GM10248 (cell line): Measurements from ENCODE around the gene MAP4.

Source experiments
- CTCF ChIA-PET: fragments of 300-600 bp; sonication (Branson Sonifier 250); formaldehyde crosslinking; extraction: SDS; loops from one replicate; lab custom pipeline; 2021; ENCODE audit warnings: antibody characterized with exemption; lab: Yijun Ruan, JAX
- POLR2A ChIA-PET: fragments of 350-650 bp; sonication (Branson Sonifier 250); formaldehyde crosslinking; extraction: SDS; loops from one replicate; lab custom pipeline; 2020; ENCODE audit warnings: antibody characterized with exemption; lab: Yijun Ruan, JAX
- DNase-seq: peaks from one replicate; pipeline ENCODE4 v3.0.0; 2012; ENCODE audit errors: extremely low spot score
- TF ChIP-seq, protein P1 (sequence below): IDR thresholded peaks from 2 replicates; pipeline ENCODE4 v1.5.1; 2012; ENCODE audit warnings: mild to moderate bottlenecking, low read depth; ENCODE audit errors: extremely low read depth, missing control alignments, control extremely low read depth

MAP4 gene

DNA sequence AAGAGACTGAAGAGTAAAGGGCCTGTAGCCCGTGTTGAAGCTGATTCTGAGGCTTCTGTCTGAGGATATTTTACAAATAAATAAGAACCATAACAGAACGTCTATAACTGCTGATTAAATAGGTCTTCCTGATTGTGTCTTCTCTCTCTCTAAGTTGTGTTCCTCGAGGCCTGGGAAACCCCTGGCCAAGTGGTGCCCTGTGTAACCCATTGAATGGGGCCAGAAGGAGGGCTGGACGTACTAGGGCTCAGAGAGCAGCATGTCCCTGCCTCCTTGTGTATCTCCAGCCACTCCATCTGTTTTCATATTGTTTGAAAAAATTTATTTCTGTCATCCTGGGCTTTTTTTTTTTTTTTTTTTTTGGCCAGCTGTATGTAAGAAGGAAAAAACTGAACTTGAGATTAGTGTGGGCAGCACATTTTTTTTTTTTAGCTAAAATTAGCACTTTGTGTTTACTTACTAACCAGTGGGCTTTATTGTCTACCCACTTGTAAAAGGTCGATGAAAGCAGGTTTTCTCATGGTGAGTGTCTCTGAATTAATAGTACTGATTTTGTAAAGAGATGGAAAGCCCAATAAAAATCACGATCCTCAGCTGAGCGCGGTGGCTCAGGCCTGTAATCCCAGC, 202.6 kb downstream of the MAP4 start:
- DNase-seq: no peak
- TF ChIP-seq, protein P1, sequence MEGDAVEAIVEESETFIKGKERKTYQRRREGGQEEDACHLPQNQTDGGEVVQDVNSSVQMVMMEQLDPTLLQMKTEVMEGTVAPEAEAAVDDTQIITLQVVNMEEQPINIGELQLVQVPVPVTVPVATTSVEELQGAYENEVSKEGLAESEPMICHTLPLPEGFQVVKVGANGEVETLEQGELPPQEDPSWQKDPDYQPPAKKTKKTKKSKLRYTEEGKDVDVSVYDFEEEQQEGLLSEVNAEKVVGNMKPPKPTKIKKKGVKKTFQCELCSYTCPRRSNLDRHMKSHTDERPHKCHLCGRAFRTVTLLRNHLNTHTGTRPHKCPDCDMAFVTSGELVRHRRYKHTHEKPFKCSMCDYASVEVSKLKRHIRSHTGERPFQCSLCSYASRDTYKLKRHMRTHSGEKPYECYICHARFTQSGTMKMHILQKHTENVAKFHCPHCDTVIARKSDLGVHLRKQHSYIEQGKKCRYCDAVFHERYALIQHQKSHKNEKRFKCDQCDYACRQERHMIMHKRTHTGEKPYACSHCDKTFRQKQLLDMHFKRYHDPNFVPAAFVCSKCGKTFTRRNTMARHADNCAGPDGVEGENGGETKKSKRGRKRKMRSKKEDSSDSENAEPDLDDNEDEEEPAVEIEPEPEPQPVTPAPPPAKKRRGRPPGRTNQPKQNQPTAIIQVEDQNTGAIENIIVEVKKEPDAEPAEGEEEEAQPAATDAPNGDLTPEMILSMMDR: no peak
- ChIA-PET CTCF (interaction anchor here (0.9 to 8.1 kb wide), 7 partner anchors 9 to 393 kb away, joined by 3 to 77 read pairs (median 3); no protein-coding TSS in a partner anchor), POLR2A (interaction anchor here (0.5 kb wide), 1 partner anchor 237 kb away, joined by 5 read pairs; no protein-coding TSS in a partner anchor)

DNA sequence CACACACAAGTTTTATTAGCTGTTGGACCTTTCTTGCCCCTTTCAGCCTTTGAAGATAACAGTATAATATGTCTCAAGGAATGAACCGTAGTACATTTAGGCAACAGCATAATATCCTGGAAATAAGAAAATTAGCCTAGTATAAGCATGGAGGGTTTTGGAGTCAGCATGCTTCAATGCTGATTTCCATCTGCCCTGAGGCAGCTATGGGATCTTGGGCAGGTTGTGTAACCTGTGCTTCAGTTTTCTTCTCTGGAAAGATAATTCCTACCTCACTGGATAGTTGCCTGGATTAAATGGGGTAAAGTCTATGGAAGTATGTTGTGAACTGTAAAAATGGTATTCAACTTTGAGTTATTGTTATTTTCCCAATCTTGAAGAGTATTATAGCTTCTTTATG, 211.6 kb downstream of the MAP4 start:
- ChIA-PET CTCF (interaction anchor here (0.9 to 2.6 kb wide), 9 partner anchors 9 to 384 kb away, joined by 3 to 9 read pairs (median 6); no protein-coding TSS in a partner anchor), POLR2A (no interaction called here)
- DNase-seq: no peak
- TF ChIP-seq, protein P1: no peak

DNA sequence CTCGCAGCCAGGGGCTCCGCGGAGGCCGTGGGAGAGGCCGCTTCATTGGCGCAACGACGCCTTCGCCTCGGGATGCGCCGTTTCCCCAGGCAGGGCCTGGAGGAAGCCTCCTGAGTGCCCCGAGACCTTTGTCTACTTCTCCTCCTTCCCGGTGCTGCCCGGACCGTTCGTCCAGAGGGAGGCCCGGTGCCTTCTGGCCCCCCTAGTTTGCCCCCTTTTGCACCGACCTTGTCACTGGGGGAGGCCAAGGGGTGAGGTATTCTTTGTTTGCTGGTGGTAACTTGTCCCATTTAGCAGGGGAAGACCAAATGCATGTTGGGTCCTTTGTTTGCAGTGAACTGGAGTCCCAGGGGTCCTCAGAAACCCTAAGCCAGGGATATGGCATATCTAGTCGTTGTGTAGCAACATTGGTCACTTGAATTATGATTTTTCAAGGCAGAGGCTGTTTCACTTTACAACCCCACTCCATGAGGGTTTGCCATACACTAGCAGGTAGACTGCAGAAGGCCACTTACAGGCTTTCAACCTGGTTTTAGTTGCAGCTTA, 212.7 kb downstream of the MAP4 start:
- POLR2A ChIA-PET: no interaction called here
- no peak for DNase-seq
- TF ChIP-seq, protein P1: no peak
- CTCF ChIA-PET: interaction anchor here (1.5 to 2.6 kb wide), 4 partner anchors 14 to 383 kb away, joined by 4 to 9 read pairs (median 6); no protein-coding TSS in a partner anchor

DNA sequence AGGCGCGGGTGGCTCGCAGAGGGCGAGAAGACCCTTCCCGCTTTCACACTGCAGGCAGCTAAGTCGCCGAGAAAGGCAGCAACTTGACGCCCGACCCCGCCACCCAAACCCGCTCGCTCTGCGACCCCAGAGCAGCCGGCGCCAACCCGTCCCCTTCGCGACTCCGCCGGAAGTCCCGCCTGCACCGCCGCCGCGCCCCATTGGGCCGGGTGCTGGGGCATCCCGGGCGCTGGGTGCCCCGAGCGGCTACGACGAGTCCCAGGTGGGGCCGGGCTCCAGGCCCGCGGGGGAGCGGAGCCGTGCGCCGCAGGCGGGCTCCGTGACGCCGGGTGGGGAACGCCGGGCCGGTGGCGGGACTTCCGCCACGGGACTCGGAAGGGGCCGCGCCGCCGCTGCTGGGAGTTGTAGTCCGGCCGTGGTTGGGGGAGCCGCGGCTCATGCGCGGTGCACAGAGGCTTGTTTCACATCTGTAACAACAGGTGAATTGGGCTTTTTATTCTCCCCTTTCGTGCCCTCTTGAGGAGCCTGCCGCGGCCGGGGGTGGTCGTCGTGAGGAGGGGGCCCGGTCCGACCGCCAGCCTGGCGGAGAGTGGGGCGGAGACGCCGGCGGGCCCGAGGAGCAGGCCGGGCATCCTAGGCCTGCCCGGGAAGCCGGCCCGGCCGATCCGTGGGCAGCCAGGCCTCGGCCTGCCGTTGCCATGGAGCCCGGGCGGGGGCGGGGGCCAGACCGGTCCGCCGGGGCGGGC, 213.3 kb downstream of the MAP4 start, which contains the start of gene DHX30:
Gene DHX30 (plus strand): TSS at position 405 of the 746 bp plus-strand sequence. CDS start 7,546 bp downstream, outside the sequence.
- ChIA-PET POLR2A (no interaction called here), CTCF (interaction anchor here (1.0 to 2.0 kb wide), 4 partner anchors 12 to 293 kb away, joined by 3 to 7 read pairs (median 4); no protein-coding TSS in a partner anchor)
- TF ChIP-seq, protein P1: no peak
- peak; percentile 94 for DNase-seq
